ENCODE results near the gene INO80. TPM values are rescaled to one million over a fixed set of nuclear protein-coding genes. Genes with fewer than 3 reads are reported as not detected.

INO80 gene
- total RNA-seq, 1 experiment from 2014 or later: 38.4 TPM

- no peaks in the 10 kb centered on the region for H3K36me3 ChIP-seq (ENCODE audit: low read depth, low read length)
- no peaks in the 10 kb centered on the region for H3K9me3 ChIP-seq (ENCODE audit: low read length)
- no TSS peak for BruUV-seq (replicated peaks)
- H2AFZ ChIP-seq (ENCODE audit: low read length): no peak overlapping the region
- H3K27ac ChIP-seq (ENCODE audit: low read length): no peak overlapping the region
- peaks cover 5% of the 10 kb centered on the region; the same call in 1 of the 2 replicates for H3K27me3 ChIP-seq (ENCODE audit: low read length)
- ChIA-PET POLR2A (ENCODE audit: unreplicated experiment) (no interaction called here), CTCF (interaction anchor here (0.7 kb wide), 1 partner anchor 29 kb away, joined by 16 read pairs; no protein-coding TSS in a partner anchor)
- H3K79me2 ChIP-seq (ENCODE audit: low read length): no peaks in the 10 kb centered on the region
- no peaks in the 10 kb centered on the region for H3F3A ChIP-seq (ENCODE audit: low read length, unreplicated experiment)
- DNase-seq: no peak
- peaks cover 47% of the 10 kb centered on the region for H3K4me1 ChIP-seq (ENCODE audit: insufficient read depth, low read length)
- no peaks in the 10 kb centered on the region for H4K20me1 ChIP-seq (ENCODE audit: low read length)
- no peak overlapping the region for H3K4me2 ChIP-seq (ENCODE audit: low read length)
- ATAC-seq: no peak
- H3K4me3 ChIP-seq (ENCODE audit: low read length): no peak overlapping the region
- H3K9me2 ChIP-seq (replicated peaks; ENCODE audit: low read length): no peaks in the 10 kb centered on the region
- no peak overlapping the region for H3K9ac ChIP-seq (ENCODE audit: low read length)
- no peak for TF ChIP-seq CTCF (conservative IDR thresholded peaks at IDR 0.05; ENCODE audit: low read depth, low read length)
- no peak for TF ChIP-seq EZH2 (IDR thresholded peaks at IDR 0.05; ENCODE audit: low read length, unreplicated experiment)
- TF ChIP-seq EZH2phosphoT487 (IDR thresholded peaks at IDR 0.05; ENCODE audit: borderline replicate concordance, low read length): no peak
- intact Hi-C loops (cut with micrococcal nuclease): loop anchor here (10.0 kb wide), 1 partner anchor 250 kb away; no protein-coding TSS in a partner anchor
These were observed 181.6 kb downstream of the INO80 start for GRCh38 chr15:40934457-40934856.

GRCh38 chr15:40933517-40933902, 182.6 kb downstream of the INO80 start:
- no peak for TF ChIP-seq CTCF (conservative IDR thresholded peaks at IDR 0.05; ENCODE audit: low read depth, low read length)
- TF ChIP-seq EZH2 (IDR thresholded peaks at IDR 0.05; ENCODE audit: low read length, unreplicated experiment): no peak
- no peak for TF ChIP-seq EZH2phosphoT487 (IDR thresholded peaks at IDR 0.05; ENCODE audit: borderline replicate concordance, low read length)

More at GRCh38 chr15:40933517-40933902, 182.6 kb downstream of the INO80 start:
- H3K9me3 ChIP-seq (ENCODE audit: low read length): no peaks in the 10 kb centered on the region
- BruUV-seq (replicated peaks): no TSS peak
- H4K20me1 ChIP-seq (ENCODE audit: low read length): no peaks in the 10 kb centered on the region
- intact Hi-C loops (cut with micrococcal nuclease): loop anchor here (10.0 kb wide), 1 partner anchor 251 kb away; no protein-coding TSS in a partner anchor
- peaks cover 5% of the 10 kb centered on the region; the same call in 1 of the 2 replicates for H3K27me3 ChIP-seq (ENCODE audit: low read length)
- POLR2A ChIA-PET (ENCODE audit: unreplicated experiment): no interaction called here
- peaks cover 53% of the 10 kb centered on the region for H3K4me1 ChIP-seq (ENCODE audit: insufficient read depth, low read length)
- DNase-seq (peak; percentile 40), ATAC-seq (no peak)
- peak overlapping the region; percentile 73 for H3K27ac ChIP-seq (ENCODE audit: low read length)
- H3K36me3 ChIP-seq (ENCODE audit: low read depth, low read length): no peaks in the 10 kb centered on the region
- no peak overlapping the region for H3K9ac ChIP-seq (ENCODE audit: low read length)
- H3K79me2 ChIP-seq (ENCODE audit: low read length): no peaks in the 10 kb centered on the region
- H3F3A ChIP-seq (ENCODE audit: low read length, unreplicated experiment): no peaks in the 10 kb centered on the region
- 0 out of 2 replicates have a peak overlapping the region, but pooled peaks have one; percentile 40 for H2AFZ ChIP-seq (ENCODE audit: low read length)
- peak overlapping the region; percentile 80 for H3K4me2 ChIP-seq (ENCODE audit: low read length)
- CTCF ChIA-PET: interaction anchor here (1.4 kb wide), 1 partner anchor 8 kb away, joined by 5 read pairs; no protein-coding TSS in a partner anchor
- H3K9me2 ChIP-seq (replicated peaks; ENCODE audit: low read length): no peaks in the 10 kb centered on the region
- no peak overlapping the region for H3K4me3 ChIP-seq (ENCODE audit: low read length)
